GM18502 (cell line): ENCODE measurements around the gene CEP112.
"Not testable (repeated sequence)": the region's sequence is repeated elsewhere in the genome, so short reads cannot be mapped to it uniquely, and the experiment has no call there.

ENCODE experiments used
- ATAC-seq: cut with Tn5 transposase; IDR thresholded peaks from one replicate; pipeline ENCODE4 v1.9.1; 2021; ENCODE audit warnings: mild to moderate bottlenecking; ENCODE audit not compliant: unreplicated experiment, poor library complexity

CEP112 gene

GRCh38 chr17:65800655-65801054 is 391.3 kb downstream of the CEP112 start:
- no peak for ATAC-seq

- ATAC-seq, result no peak
These were observed 392.1 kb downstream of the CEP112 start for GRCh38 chr17:65799869-65800268.

DNA sequence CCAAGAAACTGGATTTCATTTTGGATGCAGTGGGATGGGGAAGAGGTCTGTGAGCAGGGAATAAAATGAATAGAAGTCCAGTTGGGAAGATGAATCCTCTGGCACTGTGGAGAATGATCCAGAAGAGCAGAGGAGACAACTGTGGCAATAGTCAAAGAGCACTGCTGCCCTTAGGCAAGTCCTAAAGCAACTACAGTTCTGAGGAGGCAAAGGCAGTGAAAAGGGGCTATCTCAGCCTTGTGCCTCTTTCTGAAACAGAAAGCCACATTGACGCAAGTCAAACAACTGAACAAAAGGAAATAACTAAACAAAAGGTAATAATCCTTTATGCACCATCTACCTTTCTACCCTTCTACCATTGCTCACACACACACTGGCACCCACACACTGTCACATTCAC is 392.5 kb downstream of the CEP112 start:
- ATAC-seq, result no peak

- ATAC-seq, result no peak
These were observed 394.1 kb downstream of the CEP112 start for GRCh38 chr17:65797809-65798208.

DNA sequence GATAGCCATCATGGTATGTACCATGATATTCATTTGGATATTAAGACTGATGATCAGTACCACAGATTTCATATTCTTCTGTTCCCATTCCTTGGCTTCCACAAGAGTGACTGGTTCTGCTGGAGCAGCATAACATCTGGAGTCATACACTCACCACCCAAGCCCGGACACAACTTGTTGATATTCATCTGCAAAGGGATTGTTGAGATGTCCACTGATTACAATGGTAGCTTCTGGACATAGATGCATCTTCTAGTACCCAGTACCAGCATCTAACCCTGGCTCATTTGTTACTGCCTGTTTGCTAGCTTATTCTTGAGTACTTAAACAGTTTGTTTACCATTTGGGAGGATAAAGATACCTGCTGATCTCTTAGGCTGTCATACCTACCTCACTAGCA is 394.8 kb downstream of the CEP112 start:
- ATAC-seq, result no peak

GRCh38 chr17:65794572-65794971 is 397.4 kb downstream of the CEP112 start:
- ATAC-seq, result no peak

DNA sequence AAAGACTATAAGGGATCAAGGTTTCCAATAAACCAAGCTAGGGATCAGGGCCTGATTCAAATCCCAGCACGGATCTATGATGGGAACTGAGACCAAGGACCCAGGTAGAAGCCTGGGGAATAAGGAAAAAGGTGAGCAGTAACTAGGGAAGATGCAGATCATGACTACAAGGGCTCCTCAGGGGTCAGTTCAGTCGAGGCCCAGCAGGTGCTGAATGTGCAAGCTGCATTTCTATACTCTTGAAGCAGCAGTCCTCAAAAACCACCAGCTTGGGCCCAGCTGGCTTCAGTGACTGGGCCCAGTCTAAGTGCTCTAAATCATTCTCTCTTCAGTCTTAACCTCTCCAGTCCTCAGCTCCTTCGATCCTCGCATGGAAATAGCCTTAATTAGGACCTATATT is 401.7 kb downstream of the CEP112 start:
- ATAC-seq, result no peak

GRCh38 chr17:65787503-65787902 is 404.4 kb downstream of the CEP112 start:
- ATAC-seq, result no peak

GRCh38 chr17:65786479-65786878 is 405.5 kb downstream of the CEP112 start:
- ATAC-seq, result no peak

GRCh38 chr17:65785109-65785508 is 406.8 kb downstream of the CEP112 start:
- ATAC-seq, result no peak

DNA sequence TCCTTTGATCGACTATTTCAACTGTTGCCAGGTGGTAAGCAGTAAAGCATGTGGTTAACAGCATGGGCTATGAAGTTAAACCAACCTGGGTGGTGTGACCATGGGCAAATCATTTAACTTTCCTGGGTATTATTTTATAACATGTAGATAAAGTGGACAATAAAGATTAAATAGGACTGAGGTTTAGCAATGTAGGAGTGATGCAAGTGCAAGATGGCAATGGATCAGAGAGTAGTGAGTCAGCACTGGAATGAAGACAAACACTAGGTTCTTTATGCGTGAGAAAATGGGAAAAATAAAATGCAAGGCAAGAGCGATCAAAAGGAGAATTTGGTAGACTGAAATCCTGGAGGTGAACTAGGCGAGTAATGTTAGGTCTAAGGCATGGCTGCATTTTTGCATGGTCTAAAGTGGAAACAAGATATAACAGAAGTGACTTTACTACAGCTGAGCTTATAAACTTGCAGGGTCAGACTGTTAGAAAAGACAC is 408.0 kb downstream of the CEP112 start:
- no peak for ATAC-seq

GRCh38 chr17:65782104-65782706 is 409.7 kb downstream of the CEP112 start:
- not testable (repeated sequence) for ATAC-seq

- ATAC-seq, result no peak
These were observed 411.8 kb downstream of the CEP112 start for GRCh38 chr17:65780111-65780510.

GRCh38 chr17:65776890-65777289 is 415.0 kb downstream of the CEP112 start:
- no peak for ATAC-seq

DNA sequence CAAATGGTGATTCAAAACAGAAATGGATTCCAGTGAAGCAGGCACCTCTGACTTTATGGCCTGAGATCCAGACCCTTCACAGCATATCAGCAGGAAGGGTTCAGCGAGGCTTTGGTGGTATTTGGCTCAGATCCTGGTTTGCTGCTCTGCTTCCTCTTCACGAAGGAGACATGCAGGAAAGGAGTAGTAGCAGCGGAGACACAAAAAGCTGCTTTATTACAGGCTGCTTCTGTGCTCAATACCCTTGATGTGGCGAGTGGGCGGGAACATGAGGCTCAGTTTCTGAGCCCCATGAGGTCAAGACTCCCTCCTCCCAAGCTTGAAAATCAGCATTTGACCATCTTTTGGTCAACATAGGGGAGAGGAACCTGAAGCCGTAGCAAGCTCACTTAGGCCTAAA is 417.1 kb downstream of the CEP112 start:
- ATAC-seq, result no peak

- ATAC-seq, result no peak
These were observed 418.9 kb downstream of the CEP112 start for GRCh38 chr17:65772989-65773388.

DNA sequence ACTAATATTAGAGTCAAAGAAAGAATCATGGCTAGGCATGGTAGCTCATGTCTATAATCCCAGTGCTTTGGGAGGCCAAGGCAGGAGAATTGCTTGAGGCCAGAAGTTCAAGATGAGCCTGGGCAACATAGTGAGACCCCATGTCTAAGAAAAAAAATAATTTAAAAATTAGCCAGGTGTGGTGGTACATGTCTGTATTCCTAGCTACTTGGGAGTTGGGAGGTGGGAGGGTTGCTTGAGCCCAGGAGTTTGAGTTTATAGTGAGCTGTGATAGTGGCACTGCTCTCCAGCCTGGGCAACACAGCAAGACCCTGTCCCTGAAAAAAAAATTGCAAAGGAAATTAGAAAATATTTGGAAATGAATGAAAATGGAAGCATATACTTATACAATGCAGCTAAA is 420.2 kb downstream of the CEP112 start:
- no peak for ATAC-seq

- ATAC-seq, result no peak
These were observed 428.1 kb downstream of the CEP112 start for GRCh38 chr17:65763786-65764185.

DNA sequence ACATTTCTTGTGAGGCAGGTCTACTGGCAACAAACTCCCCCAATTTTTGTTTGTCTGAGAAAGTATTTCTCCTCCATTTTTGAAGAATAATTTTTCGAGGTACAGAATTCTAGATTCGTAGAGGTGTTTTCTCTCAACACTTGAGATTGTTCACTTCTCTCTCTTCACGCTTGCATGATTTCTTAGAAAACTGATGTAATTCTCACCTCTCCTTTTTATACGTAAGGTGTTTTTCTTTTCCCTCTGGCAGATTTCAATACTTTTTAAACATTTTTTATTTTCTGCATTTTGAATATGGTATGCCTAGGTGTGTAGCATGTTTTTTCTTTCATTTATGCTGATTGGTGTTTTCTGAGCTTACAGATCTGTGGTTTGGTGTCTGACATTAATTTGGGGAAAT is 429.0 kb downstream of the CEP112 start:
- no peak for ATAC-seq

DNA sequence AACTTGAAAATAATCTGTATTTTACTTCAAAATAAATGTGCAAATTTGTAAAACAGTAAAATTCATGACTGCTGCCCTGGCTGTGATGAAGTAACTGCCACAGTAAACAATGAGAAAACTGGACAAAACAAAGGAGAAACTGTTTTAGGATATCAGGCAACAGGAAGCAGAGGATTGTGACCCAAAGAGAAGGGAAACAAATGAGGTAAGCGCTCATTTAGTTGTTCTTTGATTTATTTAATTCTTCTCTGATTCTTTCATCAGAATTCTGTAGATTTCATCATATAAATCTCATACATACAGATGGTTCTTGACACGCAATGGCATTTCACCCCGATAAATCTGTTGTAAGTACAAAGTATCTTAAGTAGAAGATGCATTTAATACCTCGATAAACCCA is 432.4 kb downstream of the CEP112 start:
- no peak for ATAC-seq

DNA sequence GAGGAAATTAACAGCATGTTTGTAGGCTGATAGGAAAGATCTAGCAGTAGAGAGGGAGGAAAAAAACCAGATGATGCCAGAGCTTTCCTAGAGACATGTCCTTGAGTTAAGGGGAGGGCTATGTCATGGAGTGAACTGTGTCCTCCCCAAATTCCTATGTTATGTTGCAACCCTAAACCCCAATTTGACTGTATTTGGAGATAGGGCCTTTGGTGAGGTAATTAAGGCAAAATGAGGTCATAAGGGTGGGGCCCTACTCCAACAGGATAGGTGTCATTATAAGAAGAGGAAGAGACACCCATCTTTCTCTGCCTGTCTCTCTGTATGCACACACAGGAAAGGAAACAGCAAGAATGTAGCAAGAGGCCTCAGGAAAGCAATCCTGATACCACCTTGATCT is 435.2 kb downstream of the CEP112 start:
- no peak for ATAC-seq

DNA sequence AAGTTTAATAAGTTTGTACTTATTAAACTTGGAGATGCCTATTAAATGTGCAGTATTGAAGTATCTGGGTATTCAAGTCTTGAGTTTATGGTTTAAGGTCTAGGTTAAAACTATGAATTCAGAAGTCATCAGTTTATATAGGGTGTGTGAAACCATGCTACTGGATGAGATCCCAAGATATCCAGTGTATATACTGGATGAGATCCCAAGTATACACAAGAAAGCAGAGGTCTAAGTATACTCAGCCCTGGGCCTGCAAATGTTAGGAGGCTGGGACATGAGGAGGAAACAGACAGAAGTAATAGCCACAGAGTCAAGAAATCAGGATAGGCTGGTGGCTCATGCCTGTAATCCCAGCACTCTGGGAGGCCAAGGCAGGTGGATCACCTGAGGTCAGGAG is 436.1 kb downstream of the CEP112 start:
- no peak for ATAC-seq

DNA sequence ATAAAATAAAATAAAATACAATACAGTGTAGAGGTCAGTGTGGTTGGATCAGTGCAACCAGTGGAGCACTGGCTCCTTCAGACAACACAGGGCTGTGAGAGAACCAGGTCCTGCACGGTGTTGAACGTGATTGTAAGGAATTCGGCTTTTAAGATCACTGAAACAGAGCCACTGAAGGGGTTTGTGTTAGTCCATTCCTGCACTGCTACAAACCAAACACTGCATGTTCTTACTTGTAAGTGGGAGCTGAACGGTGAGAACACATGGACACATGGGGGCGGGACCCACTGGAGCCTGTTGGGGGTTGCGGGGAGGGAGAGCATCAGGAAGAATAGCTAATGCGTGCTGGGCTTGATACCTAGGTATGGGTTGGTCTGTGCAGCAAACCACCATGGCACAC is 437.3 kb downstream of the CEP112 start:
- no peak for ATAC-seq
